CD4-positive, alpha-beta memory T cell (primary cell): ENCODE measurements around the gene JAK2. TPM values are rescaled to one million over a fixed set of nuclear protein-coding genes. Genes with fewer than 3 reads are reported as not detected.
A peak's percentile ranks its signal among the peaks of the same experiment; 100 is the strongest.

Source experiments
- CTCF ChIA-PET: fragments of 350-600 bp; sonication (Branson Sonifier 250); formaldehyde crosslinking; loops from one replicate; lab custom pipeline; 2021; ENCODE audit warnings: inconsistent platforms; ENCODE audit not compliant: partially characterized antibody; lab: Charles Lee
- POLR2A ChIA-PET: fragments of 350-600 bp; sonication (Branson Sonifier 250); formaldehyde crosslinking; loops from one replicate; lab custom pipeline; 2021; ENCODE audit not compliant: partially characterized antibody; lab: Charles Lee
- DNase-seq, 5 donors: peaks; one replicate each; pipeline versions ENCODE4 v3.0.0 to v3.0.0-alpha.2; 2020 to 2022; ENCODE audit warnings: mixed read lengths in 1 of 5
- H3K27ac ChIP-seq: one replicate; pipeline ENCODE4 v1.7.0; 2013; ENCODE audit warnings: low read depth, low read length
- H3K27me3 ChIP-seq: 2 replicates; pipeline ENCODE4 v1.7.0; 2013; ENCODE audit warnings: mild to moderate bottlenecking, low read length, moderate library complexity; ENCODE audit not compliant: insufficient read depth
- H3K36me3 ChIP-seq: 2 replicates; pipeline ENCODE4 v1.7.0; 2013; ENCODE audit warnings: mild to moderate bottlenecking, low read length, moderate library complexity; ENCODE audit not compliant: insufficient read depth
- H3K4me1 ChIP-seq: 2 replicates; pipeline ENCODE4 v1.7.0; 2013; ENCODE audit warnings: mild to moderate bottlenecking, low read length, moderate library complexity; ENCODE audit not compliant: insufficient read depth
- H3K4me3 ChIP-seq, 2 donors: one replicate each; pipeline ENCODE4 v1.7.0; 2013; ENCODE audit warnings: low read length in 2 of 2, mild to moderate bottlenecking in 1 of 2
- H3K9me3 ChIP-seq, 2 donors: one replicate each; pipeline ENCODE4 v1.7.0; 2013; ENCODE audit warnings: low read length in 2 of 2, control low read depth in 1 of 2; ENCODE audit not compliant: control insufficient read depth in 1 of 2
- H3K27ac Mint-ChIP-seq, 7 donors: one replicate each; pipeline ENCODE4 v1.8.0; 2020 to 2021; ENCODE audit warnings: mixed read lengths in 7 of 7, mild to moderate bottlenecking in 6 of 7, inconsistent platforms in 3 of 7, moderate library complexity in 3 of 7
- H3K27me3 Mint-ChIP-seq, 2 donors: one replicate each; pipeline ENCODE4 v1.8.0; 2020 to 2021; ENCODE audit warnings: mixed read lengths in 2 of 2
- H3K36me3 Mint-ChIP-seq, 2 donors: one replicate each; pipeline ENCODE4 v1.8.0; 2020 to 2021; ENCODE audit warnings: mixed read lengths in 2 of 2, inconsistent platforms in 1 of 2, mild to moderate bottlenecking in 1 of 2
- H3K4me1 Mint-ChIP-seq, 4 donors: one replicate each; pipeline ENCODE4 v1.8.0; 2020 to 2021; ENCODE audit warnings: mixed read lengths in 4 of 4, mild to moderate bottlenecking in 1 of 4
- H3K4me3 Mint-ChIP-seq, 8 donors: one replicate each; pipeline ENCODE4 v1.8.0; 2020 to 2021; ENCODE audit warnings: mixed read lengths in 8 of 8, mild to moderate bottlenecking in 7 of 8, moderate library complexity in 6 of 8, inconsistent platforms in 3 of 8
- H3K9me3 Mint-ChIP-seq, 8 donors: one replicate each; pipeline ENCODE4 v1.8.0; 2020 to 2021; ENCODE audit warnings: mixed read lengths in 8 of 8, mild to moderate bottlenecking in 5 of 8, inconsistent platforms in 3 of 8, moderate library complexity in 1 of 8
- intact Hi-C: fragments of 100-400 bp; cut with micrococcal nuclease; formaldehyde crosslinking; loops from one replicate; pipeline ENCODE4 v1.15.1; 2023
- polyA plus RNA-seq, 2 donors: library from polyadenylated mRNA; unstranded; fragments of 300-500 nt; fragmentation: Illumina TruSeq; gene quantifications; one replicate each; pipeline ENCODE4 v1.2.3, GENCODE V29; 2021
- total RNA-seq, 2 experiments: library from RNA; stranded (reverse); gene quantifications; one replicate each; pipeline ENCODE4 v1.2.3, GENCODE V29; 2021

The JAK2 gene
- total RNA-seq = 10 to 100 TPM; 17.0 to 19.9 TPM
- polyA plus RNA-seq = 1 to 10 TPM; 4.6 to 8.0 TPM

- H3K4me1 Mint-ChIP-seq = peaks cover 15 to 30% (median 24%) of the 10 kb centered on the region in 4 donors
- no peaks in the 10 kb centered on the region for H3K36me3 ChIP-seq
- ChIA-PET POLR2A (interaction anchor here (0.8 to 4.3 kb wide), 23 partner anchors 11 to 1458 kb away, joined by 3 to 42 read pairs (median 4); partner anchors contain the start of genes AK3, CD274, CDC37L1 and PLGRKT), CTCF (interaction anchor here (0.8 to 12.7 kb wide), 9 partner anchors 10 to 380 kb away, joined by 3 to 249 read pairs (median 4); no protein-coding TSS in a partner anchor)
- peak within 1 kb of the TSS; percentile 83 to 97 (median 94) for H3K27ac Mint-ChIP-seq
- H3K9me3 ChIP-seq = no peaks in the 10 kb centered on the region
- H3K27me3 ChIP-seq = no peaks in the 10 kb centered on the region
- H3K4me3 ChIP-seq = peak within 1 kb of the TSS; percentile 53
- intact Hi-C loops = loop anchor here (1.0 to 10.0 kb wide), 14 partner anchors 14 to 1460 kb away; partner anchors contain the start of genes AK3, CDC37L1, ERMP1 and PLGRKT
- H3K4me3 Mint-ChIP-seq = peak within 1 kb of the TSS; percentile 90 to 97 (median 96)
- no peaks in the 10 kb centered on the region for H3K9me3 Mint-ChIP-seq
- no peaks in the 10 kb centered on the region for H3K27me3 Mint-ChIP-seq
- DNase-seq = peak; percentile 82 to 87 (median 83)
- H3K4me1 ChIP-seq = peaks cover 45% of the 10 kb centered on the region
- H3K27ac ChIP-seq = peak within 1 kb of the TSS; percentile 73
- no peaks in the 10 kb centered on the region for H3K36me3 Mint-ChIP-seq
These were observed at the start of gene JAK2 for GRCh38 chr9:4984621-4985385. Gene JAK2, plus strand, starts transcription at chr9:4985272. Its CDS starts 36,716 bp downstream, at chr9:5021988.

GRCh38 chr9:4936277-4936676 is 48.8 kb upstream of the JAK2 start:
- Mint-ChIP-seq H3K36me3 (no peaks in the 10 kb centered on the region), H3K4me1 (peaks cover 35 to 51% (median 44%) of the 10 kb centered on the region in 4 donors), H3K9me3 (peaks cover 0 to 2% (median 0%) of the 10 kb centered on the region in 8 donors), H3K27ac (peak overlapping the region; percentile 3 to 83 (median 15)), H3K4me3 (peak overlapping the region in 7 of 8 donors; percentile 33 to 85 (median 61)), H3K27me3 (no peaks in the 10 kb centered on the region)
- Histone ChIP-seq H3K4me3 (no peak overlapping the region), H3K27me3 (no peaks in the 10 kb centered on the region), H3K4me1 (peaks cover 40% of the 10 kb centered on the region), H3K27ac (no peak overlapping the region), H3K9me3 (no peaks in the 10 kb centered on the region), H3K36me3 (no peaks in the 10 kb centered on the region)
- intact Hi-C loops = loop anchor here (5.0 kb wide), 1 partner anchor 51 kb away; the partner anchor contains the start of gene JAK2
- DNase-seq = no peak
- CTCF ChIA-PET = interaction anchor here (1.0 kb wide), 1 partner anchor 174 kb away, joined by 3 read pairs; no protein-coding TSS in a partner anchor
- POLR2A ChIA-PET = no interaction called here

GRCh38 chr9:4936823-4937222 is 48.2 kb upstream of the JAK2 start:
- no peaks in the 10 kb centered on the region for H3K27me3 ChIP-seq
- Mint-ChIP-seq H3K27me3 (no peaks in the 10 kb centered on the region), H3K4me1 (peaks cover 37 to 51% (median 44%) of the 10 kb centered on the region in 4 donors), H3K4me3 (peak overlapping the region in 7 of 8 donors; percentile 3 to 76 (median 53)), H3K36me3 (no peaks in the 10 kb centered on the region), H3K27ac (peak overlapping the region in 4 of 7 donors; percentile 48 to 88 (median 75)), H3K9me3 (peaks cover 0 to 2% (median 0%) of the 10 kb centered on the region in 8 donors)
- H3K9me3 ChIP-seq = no peaks in the 10 kb centered on the region
- intact Hi-C loops = loop anchor here (5.0 kb wide), 1 partner anchor 50 kb away; the partner anchor contains the start of gene JAK2
- POLR2A ChIA-PET = no interaction called here
- H3K4me1 ChIP-seq = peaks cover 40% of the 10 kb centered on the region
- CTCF ChIA-PET = interaction anchor here (1.0 to 1.4 kb wide), 2 partner anchors 175 to 178 kb away, joined by 3 to 7 read pairs; no protein-coding TSS in a partner anchor
- H3K27ac ChIP-seq = no peak overlapping the region
- no peak overlapping the region for H3K4me3 ChIP-seq
- H3K36me3 ChIP-seq = no peaks in the 10 kb centered on the region
- DNase-seq = no peak

- Histone ChIP-seq H3K36me3 (no peaks in the 10 kb centered on the region), H3K4me1 (peaks cover 40% of the 10 kb centered on the region), H3K4me3 (no peak overlapping the region), H3K27me3 (no peaks in the 10 kb centered on the region), H3K27ac (no peak overlapping the region), H3K9me3 (no peaks in the 10 kb centered on the region)
- H3K36me3 Mint-ChIP-seq = no peaks in the 10 kb centered on the region
- DNase-seq = no peak
- peaks cover 0 to 2% (median 0%) of the 10 kb centered on the region in 8 donors for H3K9me3 Mint-ChIP-seq
- H3K4me3 Mint-ChIP-seq = peak overlapping the region in 4 of 8 donors; percentile 44 to 76 (median 62)
- H3K4me1 Mint-ChIP-seq = peaks cover 38 to 51% (median 45%) of the 10 kb centered on the region in 4 donors
- H3K27me3 Mint-ChIP-seq = no peaks in the 10 kb centered on the region
- ChIA-PET POLR2A (no interaction called here), CTCF (interaction anchor here (1.2 to 1.4 kb wide), 2 partner anchors 174 to 178 kb away, joined by 3 to 7 read pairs; no protein-coding TSS in a partner anchor)
- intact Hi-C loops = loop anchor here (5.0 kb wide), 1 partner anchor 50 kb away; the partner anchor contains the start of gene JAK2
- H3K27ac Mint-ChIP-seq = peak overlapping the region in 2 of 7 donors; percentile 32 to 48
These were observed 47.6 kb upstream of the JAK2 start for GRCh38 chr9:4937446-4937845.

GRCh38 chr9:4938496-4938895 is 46.6 kb upstream of the JAK2 start:
- peaks cover 0 to 1% (median 0%) of the 10 kb centered on the region in 8 donors for H3K9me3 Mint-ChIP-seq

GRCh38 chr9:4939118-4939561 is 45.9 kb upstream of the JAK2 start:
- H3K4me3 ChIP-seq = no peak overlapping the region
- intact Hi-C loops = loop anchor here (5.0 kb wide), 1 partner anchor 48 kb away; the partner anchor contains the start of gene JAK2
- POLR2A ChIA-PET = interaction anchor here (0.7 to 1.1 kb wide), 2 partner anchors 8 to 77 kb away, joined by 3 to 4 read pairs; no protein-coding TSS in a partner anchor
- CTCF ChIA-PET = interaction anchor here (1.2 kb wide), 1 partner anchor 49 kb away, joined by 3 read pairs; no protein-coding TSS in a partner anchor
- H3K36me3 Mint-ChIP-seq = no peaks in the 10 kb centered on the region
- no peaks in the 10 kb centered on the region for H3K27me3 ChIP-seq
- H3K4me1 ChIP-seq = peaks cover 44% of the 10 kb centered on the region
- peaks cover 42 to 53% (median 49%) of the 10 kb centered on the region in 4 donors for H3K4me1 Mint-ChIP-seq
- H3K4me3 Mint-ChIP-seq = peak overlapping the region; percentile 0 to 58 (median 38)
- H3K27me3 Mint-ChIP-seq = no peaks in the 10 kb centered on the region
- peaks cover 0 to 1% (median 0%) of the 10 kb centered on the region in 8 donors for H3K9me3 Mint-ChIP-seq
- DNase-seq = peak in 2 of 5 donors; percentile 10 to 13
- peak overlapping the region in 6 of 7 donors; percentile 42 to 77 (median 66) for H3K27ac Mint-ChIP-seq
- H3K36me3 ChIP-seq = no peaks in the 10 kb centered on the region
- H3K27ac ChIP-seq = no peak overlapping the region
- H3K9me3 ChIP-seq = no peaks in the 10 kb centered on the region

More at GRCh38 chr9:4938496-4938895, 46.6 kb upstream of the JAK2 start:
- Mint-ChIP-seq H3K27ac (peak overlapping the region in 6 of 7 donors; percentile 49 to 88 (median 60)), H3K4me3 (peak overlapping the region in 6 of 8 donors; percentile 13 to 58 (median 48)), H3K36me3 (no peaks in the 10 kb centered on the region), H3K27me3 (no peaks in the 10 kb centered on the region), H3K4me1 (peaks cover 40 to 51% (median 47%) of the 10 kb centered on the region in 4 donors)
- no peaks in the 10 kb centered on the region for H3K27me3 ChIP-seq
- DNase-seq = no peak
- H3K4me1 ChIP-seq = peaks cover 40% of the 10 kb centered on the region
- H3K36me3 ChIP-seq = no peaks in the 10 kb centered on the region
- H3K9me3 ChIP-seq = no peaks in the 10 kb centered on the region
- CTCF ChIA-PET = interaction anchor here (1.2 kb wide), 2 partner anchors 50 to 175 kb away, joined by 3 read pairs; no protein-coding TSS in a partner anchor
- POLR2A ChIA-PET = interaction anchor here (0.7 to 1.1 kb wide), 2 partner anchors 9 to 76 kb away, joined by 3 to 4 read pairs; no protein-coding TSS in a partner anchor
- intact Hi-C loops = loop anchor here (5.0 kb wide), 1 partner anchor 49 kb away; the partner anchor contains the start of gene JAK2
- H3K27ac ChIP-seq = no peak overlapping the region
- no peak overlapping the region for H3K4me3 ChIP-seq
